GM15510 (cell line): ENCODE data around the gene ANKRD11.

Experiments used
- POLR2A ChIP-seq: IDR thresholded peaks from 3 replicates; pipeline ENCODE4 v1.6.1; 2011; ENCODE audit warnings: borderline replicate concordance; ENCODE audit not compliant: insufficient read length; ENCODE audit errors: extremely low read depth

The ANKRD11 gene

DNA sequence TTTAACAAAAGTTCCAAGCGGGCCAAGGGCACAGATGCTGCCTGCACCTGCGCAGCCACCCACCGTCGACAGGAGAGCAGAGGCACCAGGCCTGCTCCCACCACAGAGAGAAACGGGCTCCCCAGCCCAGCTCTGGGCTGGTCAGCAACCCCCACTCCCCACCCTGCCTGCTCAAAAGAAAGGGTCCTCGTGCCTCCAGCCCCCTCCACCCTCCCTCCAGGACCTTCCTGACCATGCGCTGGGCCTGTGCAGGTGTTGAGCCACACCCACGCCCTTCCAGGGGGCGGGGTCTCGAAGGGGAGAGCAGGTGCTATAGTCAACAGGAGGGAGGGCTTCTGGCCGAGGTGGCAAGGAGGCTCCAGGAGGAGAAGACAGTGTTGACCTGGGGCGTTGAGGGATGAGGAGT is 247.6 kb downstream of the ANKRD11 start:
- TF ChIP-seq POLR2A, result no peak

DNA sequence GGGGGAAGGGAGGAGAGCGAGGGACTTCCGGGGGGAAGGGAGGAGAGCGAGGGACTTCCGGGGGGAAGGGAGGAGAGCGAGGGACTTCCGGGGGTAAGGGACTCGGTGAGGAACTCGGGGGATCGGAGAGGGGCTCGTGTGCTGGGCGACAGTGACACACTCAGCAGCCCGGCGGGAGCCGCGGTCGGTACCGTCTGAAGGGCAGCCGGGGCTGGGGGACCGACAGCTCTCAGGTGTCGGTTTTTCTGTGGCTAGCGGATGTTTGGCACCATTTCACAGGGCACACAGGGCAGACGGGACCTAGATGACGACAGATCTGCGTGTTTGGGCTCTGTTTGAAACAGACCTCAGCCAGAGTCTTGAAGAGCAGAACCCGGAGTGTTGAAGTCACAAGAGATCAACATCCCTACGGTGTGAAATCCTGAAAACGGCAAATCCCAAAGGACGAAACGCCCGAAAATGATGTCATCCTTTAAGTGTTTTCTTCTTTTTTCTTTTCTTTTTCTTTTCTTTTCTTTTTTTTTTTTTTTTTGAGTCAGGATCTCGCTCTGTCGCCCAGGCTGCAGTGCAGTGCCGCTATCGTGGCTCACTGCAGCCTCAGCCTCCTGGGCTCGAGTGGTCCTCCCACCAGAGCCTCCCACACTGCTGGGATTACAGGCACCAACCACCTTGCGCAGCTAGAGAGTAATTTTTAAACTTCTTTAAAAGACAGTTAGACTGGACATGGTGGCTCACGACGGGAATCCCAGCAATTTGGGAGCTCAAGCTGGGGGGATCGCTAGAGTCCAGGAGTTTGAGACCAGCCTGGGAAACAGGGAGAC is 249.0 kb downstream of the ANKRD11 start:
- peak; percentile 92 for TF ChIP-seq POLR2A

- no peak for TF ChIP-seq POLR2A
Observed at GRCh38 chr16:89237733-89238132, 252.6 kb downstream of the ANKRD11 start.

GRCh38 chr16:89233678-89234490 is 256.5 kb downstream of the ANKRD11 start:
- no peak for TF ChIP-seq POLR2A

DNA sequence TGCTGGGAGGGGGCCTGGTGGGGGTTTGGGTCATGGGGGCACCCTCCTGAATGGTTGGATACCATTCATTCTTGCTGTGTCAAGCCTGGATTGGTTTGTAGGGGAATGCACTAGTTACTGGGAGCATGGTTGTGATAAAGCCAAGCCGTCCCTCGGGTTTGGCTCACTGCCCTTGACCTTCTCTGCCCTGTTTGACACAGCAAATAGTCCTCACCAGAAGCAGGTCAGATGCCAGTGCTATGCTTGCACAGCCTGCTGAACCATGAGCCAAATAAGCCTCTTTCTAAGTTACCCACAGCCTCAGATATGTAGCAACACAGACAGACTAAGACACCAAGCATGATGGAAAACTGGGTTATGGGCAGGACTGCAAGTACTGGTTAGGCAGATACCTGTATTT is 258.3 kb downstream of the ANKRD11 start:
- no peak for TF ChIP-seq POLR2A

DNA sequence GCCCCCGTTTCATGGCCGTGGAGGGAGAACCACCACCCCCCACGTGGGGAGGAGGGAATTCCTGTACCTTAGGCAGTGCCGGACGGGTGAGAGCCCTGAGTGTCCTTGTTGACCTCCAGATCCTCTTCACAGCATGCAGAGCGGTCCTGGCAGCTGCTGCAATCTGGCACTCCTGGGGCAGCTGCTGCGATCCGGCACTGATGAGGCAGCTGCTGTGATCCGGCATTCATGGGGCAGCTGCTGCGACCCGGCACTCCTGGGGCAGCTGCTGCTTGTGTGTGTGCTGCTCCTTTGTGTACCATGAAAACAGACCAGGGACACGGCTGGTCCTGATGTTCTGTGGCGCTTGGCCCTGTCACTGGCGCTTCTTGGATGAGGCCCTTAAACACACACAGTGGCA is 260.1 kb downstream of the ANKRD11 start:
- TF ChIP-seq POLR2A, result no peak

GRCh38 chr16:89224665-89225064 is 265.7 kb downstream of the ANKRD11 start:
- no peak for TF ChIP-seq POLR2A

GRCh38 chr16:89222931-89223330 is 267.4 kb downstream of the ANKRD11 start:
- TF ChIP-seq POLR2A, result no peak

GRCh38 chr16:89221604-89222003 is 268.8 kb downstream of the ANKRD11 start:
- no peak for TF ChIP-seq POLR2A

GRCh38 chr16:89219365-89219764 is 271.0 kb downstream of the ANKRD11 start:
- no peak for TF ChIP-seq POLR2A
